Kidney (tissue), 14 donors: ENCODE measurements around the gene CCDC141. TPM values are rescaled to one million over a fixed set of nuclear protein-coding genes. Genes with fewer than 3 reads are reported as not detected.

Source experiments
- DNase-seq, 5 donors: peaks; one replicate each; pipeline ENCODE4 v3.0.0-alpha.2; 2013 to 2020
- FAIRE-seq: peaks from 2 replicates; lab custom pipeline; 2012; peaks lifted over from hg19 to GRCh38; lab: Jason Lieb, UNC
- H3K27ac ChIP-seq, 2 donors: one replicate each; pipeline ENCODE4 v1.7.0; 2013; ENCODE audit warnings: low read depth in 2 of 2, low read length in 2 of 2, inconsistent platforms in 1 of 2
- H3K27me3 ChIP-seq: one replicate; pipeline ENCODE4 v1.7.1; 2013; ENCODE audit warnings: low read length, inconsistent platforms; ENCODE audit not compliant: control insufficient read depth, insufficient read depth
- H3K36me3 ChIP-seq, 3 donors: one replicate each; pipeline versions ENCODE4 v1.7.0 to v1.7.1; 2013; ENCODE audit warnings: low read length in 3 of 3, control low read depth in 1 of 3, inconsistent platforms in 1 of 3; ENCODE audit not compliant: insufficient read depth in 3 of 3, control insufficient read depth in 2 of 3
- H3K4me1 ChIP-seq, 3 donors: one replicate each; pipeline versions ENCODE4 v1.7.0 to v1.7.1; 2013; ENCODE audit warnings: low read length in 3 of 3, inconsistent platforms in 1 of 3, low read depth in 1 of 3; ENCODE audit not compliant: control insufficient read depth in 2 of 3, insufficient read depth in 2 of 3
- H3K4me3 ChIP-seq, 3 donors: one replicate each; pipeline versions ENCODE4 v1.7.0 to v1.8.1; 2013; ENCODE audit warnings: low read length in 3 of 3, control low read depth in 1 of 3, inconsistent platforms in 1 of 3
- H3K9ac ChIP-seq, 3 donors: one replicate each; pipeline versions ENCODE4 v1.7.0 to v1.7.1; 2013; ENCODE audit warnings: low read length in 3 of 3, control low read depth in 1 of 3, inconsistent platforms in 1 of 3
- H3K9me3 ChIP-seq, 3 donors: one replicate each; pipeline versions ENCODE4 v1.7.0 to v1.7.1; 2013; ENCODE audit warnings: low read length in 3 of 3, control low read depth in 1 of 3, inconsistent platforms in 1 of 3; ENCODE audit not compliant: control insufficient read depth in 2 of 3, insufficient read depth in 1 of 3
- CTCF ChIP-seq: IDR thresholded peaks from 3 replicates; pipeline ENCODE4 v1.5.1; 2012; ENCODE audit warnings: mild to moderate bottlenecking, moderate library complexity, borderline replicate concordance; ENCODE audit not compliant: insufficient read depth; ENCODE audit errors: extremely low read depth
- intact Hi-C: fragments of 100-400 bp; cut with DNase I; formaldehyde crosslinking; loops from one replicate; pipeline ENCODE4 v1.11.1; 2022
- polyA plus RNA-seq: library from polyadenylated mRNA; stranded (reverse); fragments of 350-450 nt; fragmentation: Illumina TruSeq; extraction: RNeasy Lipid Tissue Mini Kit (QIAGEN cat#74804); gene quantifications from one replicate; pipeline ENCODE4 v1.2.3, GENCODE V29; 2014; ENCODE audit warnings: low read depth, low replicate concordance; ENCODE audit not compliant: insufficient read depth
- total RNA-seq: library from RNA; stranded (reverse); fragmentation: NEBNext Ultra II Directional; extraction: Animal tissue kit (Norgen Biotek cat#: 25700); gene quantifications from one replicate; pipeline ENCODE4 v1.2.1, GENCODE V29; 2021
- donor health status: control.
- donor health status: control.
- donor health status: control.
- donor health status: control.
- donor health status: control.
- donor health status: DM: yes; HTN: yes; CAD: no.
- donor health status: Normal renal cell carcinoma (clear cell type).

The CCDC141 gene
- total and polyA plus RNA-seq, 2 donors from 2014 or later, result 3.0 TPM; not detected in 1

DNA sequence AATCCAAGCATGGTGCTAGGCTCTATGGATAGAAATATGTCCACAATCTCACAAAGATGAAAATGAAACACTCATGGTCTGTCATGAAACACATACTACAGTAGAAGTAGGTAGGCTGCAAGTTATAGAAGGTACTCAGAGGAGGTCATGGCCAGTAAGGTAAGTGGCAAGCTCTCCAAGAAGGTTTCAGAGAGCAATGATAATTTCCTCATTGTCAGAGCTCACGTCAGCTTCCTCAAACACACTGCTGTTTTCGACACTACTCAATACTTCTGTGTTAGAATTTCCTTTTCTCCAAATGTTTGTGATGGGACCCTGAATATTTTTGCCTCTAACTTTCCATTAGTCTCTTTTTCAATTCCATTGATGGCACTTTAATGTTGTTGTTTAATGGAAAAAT, 25.5 kb downstream of the CCDC141 start:
- TF ChIP-seq CTCF, result no peak
- H3K36me3 ChIP-seq, result no peaks in the 10 kb centered on the region
- no peak overlapping the region for H3K4me3 ChIP-seq
- DNase-seq (no peak), FAIRE-seq (no peak)
- no peaks in the 10 kb centered on the region for H3K27me3 ChIP-seq
- no peak overlapping the region for H3K9ac ChIP-seq
- intact Hi-C loops, result no loop called here
- no peaks in the 10 kb centered on the region for H3K9me3 ChIP-seq
- H3K4me1 ChIP-seq, result no peaks in the 10 kb centered on the region
- no peak overlapping the region for H3K27ac ChIP-seq

GRCh38 chr2:179022685-179023084, 27.3 kb downstream of the CCDC141 start:
- Histone ChIP-seq H3K9me3 (no peaks in the 10 kb centered on the region), H3K4me1 (no peaks in the 10 kb centered on the region), H3K27me3 (no peaks in the 10 kb centered on the region), H3K4me3 (no peak overlapping the region), H3K9ac (no peak overlapping the region), H3K36me3 (no peaks in the 10 kb centered on the region), H3K27ac (no peak overlapping the region)
- DNase-seq (no peak), FAIRE-seq (no peak)
- intact Hi-C loops, result no loop called here
- no peak for TF ChIP-seq CTCF

GRCh38 chr2:179021258-179021657, 28.7 kb downstream of the CCDC141 start:
- H3K27ac ChIP-seq, result no peak overlapping the region
- no peaks in the 10 kb centered on the region for H3K27me3 ChIP-seq
- H3K9me3 ChIP-seq, result no peaks in the 10 kb centered on the region
- DNase-seq (no peak), FAIRE-seq (no peak)
- no peak overlapping the region for H3K4me3 ChIP-seq
- H3K36me3 ChIP-seq, result no peaks in the 10 kb centered on the region
- intact Hi-C loops, result no loop called here
- H3K9ac ChIP-seq, result no peak overlapping the region
- no peak for TF ChIP-seq CTCF
- no peaks in the 10 kb centered on the region for H3K4me1 ChIP-seq

DNA sequence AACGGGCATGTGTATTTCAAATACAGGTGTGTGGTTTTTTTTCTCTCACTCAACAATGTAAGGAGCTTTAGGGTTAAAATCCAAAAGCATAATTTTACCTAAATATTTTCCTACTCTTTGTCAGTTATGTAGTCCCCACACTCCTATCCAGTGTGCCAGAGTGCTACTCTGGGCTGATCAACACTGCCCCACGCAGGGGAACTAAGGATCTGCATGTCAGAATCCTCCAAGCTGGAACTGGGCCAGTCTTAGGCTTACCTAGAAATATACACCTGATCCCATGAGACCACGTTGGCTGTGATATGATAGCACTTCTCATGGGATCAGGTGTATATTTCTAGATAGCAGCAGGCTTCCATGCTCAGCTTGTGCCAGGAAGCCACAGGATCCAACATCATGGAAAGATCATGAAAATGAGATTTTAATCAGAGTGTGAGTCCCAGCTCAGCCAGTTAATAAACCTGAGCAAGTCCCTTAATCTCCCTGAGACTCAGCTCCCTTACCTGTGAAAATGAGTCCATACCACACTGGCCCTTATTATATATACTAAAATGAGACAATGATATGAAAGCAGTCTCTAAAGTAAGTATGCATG, 29.7 kb downstream of the CCDC141 start:
- Histone ChIP-seq H3K27me3 (no peaks in the 10 kb centered on the region), H3K9ac (no peak overlapping the region), H3K9me3 (no peaks in the 10 kb centered on the region), H3K36me3 (no peaks in the 10 kb centered on the region), H3K4me3 (no peak overlapping the region), H3K27ac (no peak overlapping the region), H3K4me1 (no peaks in the 10 kb centered on the region)
- FAIRE-seq (no peak), DNase-seq (peak in 2 of 5 donors; percentile 1 to 10)
- TF ChIP-seq CTCF, result no peak
- intact Hi-C loops, result no loop called here
